ENCODE results near the gene GABBR2.

GABBR2 gene

DNA sequence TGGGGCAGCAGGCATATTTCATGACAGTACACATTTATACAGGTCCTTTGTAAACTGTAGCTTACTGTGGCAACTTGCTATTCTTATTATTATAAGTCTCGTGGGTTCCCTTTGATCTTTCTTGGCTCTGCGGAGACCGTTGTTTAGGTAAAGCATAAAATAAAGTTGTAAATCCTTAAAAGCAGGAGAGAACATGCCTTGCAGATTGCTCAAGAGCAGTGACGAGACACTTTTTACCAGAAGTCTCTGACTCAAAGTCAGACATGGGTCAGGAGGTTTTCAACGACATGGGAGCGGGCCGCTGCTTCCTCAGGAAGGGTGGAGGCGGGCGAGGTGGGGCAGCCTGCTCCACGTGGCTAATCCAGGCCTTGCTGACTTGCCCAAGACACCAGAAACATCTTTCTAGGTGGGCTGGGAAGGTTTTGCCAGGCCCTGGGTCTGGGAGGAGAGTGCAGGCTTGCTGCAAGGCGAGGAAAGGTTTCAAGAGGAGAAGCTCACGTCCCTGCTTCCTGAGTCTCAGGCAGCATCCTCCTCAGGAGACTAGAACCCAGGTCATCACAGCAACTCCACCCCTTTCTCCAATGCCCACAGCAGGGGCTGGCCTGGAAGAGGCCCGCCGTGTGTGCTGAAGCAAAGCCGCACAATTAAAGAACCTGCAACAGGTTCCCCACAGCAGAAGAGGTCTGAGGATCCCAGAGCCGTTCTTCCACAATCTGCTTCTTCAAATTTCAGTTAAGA, 459.8 kb downstream of the GABBR2 start:
- TF ChIP-seq, protein P1, sequence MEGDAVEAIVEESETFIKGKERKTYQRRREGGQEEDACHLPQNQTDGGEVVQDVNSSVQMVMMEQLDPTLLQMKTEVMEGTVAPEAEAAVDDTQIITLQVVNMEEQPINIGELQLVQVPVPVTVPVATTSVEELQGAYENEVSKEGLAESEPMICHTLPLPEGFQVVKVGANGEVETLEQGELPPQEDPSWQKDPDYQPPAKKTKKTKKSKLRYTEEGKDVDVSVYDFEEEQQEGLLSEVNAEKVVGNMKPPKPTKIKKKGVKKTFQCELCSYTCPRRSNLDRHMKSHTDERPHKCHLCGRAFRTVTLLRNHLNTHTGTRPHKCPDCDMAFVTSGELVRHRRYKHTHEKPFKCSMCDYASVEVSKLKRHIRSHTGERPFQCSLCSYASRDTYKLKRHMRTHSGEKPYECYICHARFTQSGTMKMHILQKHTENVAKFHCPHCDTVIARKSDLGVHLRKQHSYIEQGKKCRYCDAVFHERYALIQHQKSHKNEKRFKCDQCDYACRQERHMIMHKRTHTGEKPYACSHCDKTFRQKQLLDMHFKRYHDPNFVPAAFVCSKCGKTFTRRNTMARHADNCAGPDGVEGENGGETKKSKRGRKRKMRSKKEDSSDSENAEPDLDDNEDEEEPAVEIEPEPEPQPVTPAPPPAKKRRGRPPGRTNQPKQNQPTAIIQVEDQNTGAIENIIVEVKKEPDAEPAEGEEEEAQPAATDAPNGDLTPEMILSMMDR (IDR thresholded peaks at IDR 0.05; ENCODE audit: low read depth, low read length), result no peak
- no peak overlapping the region for H3K4me3 ChIP-seq (ENCODE audit: low read depth, low read length)

DNA sequence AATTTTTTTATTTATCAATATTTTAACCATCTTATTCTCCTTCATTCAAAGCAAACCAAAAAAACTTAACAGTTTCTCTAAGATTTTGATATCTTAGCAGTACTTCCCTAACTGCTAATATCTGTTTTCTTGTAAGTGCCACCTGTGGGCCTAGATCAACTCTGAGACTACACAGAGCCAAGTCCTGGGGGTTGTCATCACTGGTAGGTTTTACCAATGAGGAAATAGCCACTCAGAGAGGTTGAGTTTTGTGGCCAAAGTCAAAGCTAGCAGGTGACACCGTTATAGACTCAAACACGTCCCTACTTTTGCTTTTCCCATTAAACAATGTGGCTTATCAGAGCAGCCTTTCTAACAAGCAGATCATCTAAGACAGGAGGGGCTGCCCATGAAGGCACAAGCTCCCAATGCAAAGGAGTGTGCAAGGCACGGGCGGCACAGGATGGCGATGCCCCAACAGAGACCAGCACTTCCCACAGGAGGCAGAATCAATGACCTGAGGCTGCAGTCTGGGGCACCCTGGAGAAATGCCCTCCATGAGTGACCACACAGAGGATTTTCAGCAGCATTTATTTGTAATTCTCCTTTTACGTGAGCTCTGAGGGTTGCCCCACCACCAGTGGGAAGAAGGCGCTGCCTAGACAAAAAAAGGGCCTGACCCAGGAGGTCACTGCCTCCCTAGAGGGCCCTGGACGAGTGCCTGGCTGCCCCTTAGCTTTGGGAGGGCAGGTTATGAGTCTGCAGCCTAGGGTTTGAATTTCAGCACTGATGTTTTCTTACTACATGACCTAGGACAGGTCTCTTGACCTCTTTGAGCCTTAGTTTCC, 460.7 kb downstream of the GABBR2 start:
- TF ChIP-seq, protein P1 (IDR thresholded peaks at IDR 0.05; ENCODE audit: low read depth, low read length), result no peak
- no peak overlapping the region for H3K4me3 ChIP-seq (ENCODE audit: low read depth, low read length)

DNA sequence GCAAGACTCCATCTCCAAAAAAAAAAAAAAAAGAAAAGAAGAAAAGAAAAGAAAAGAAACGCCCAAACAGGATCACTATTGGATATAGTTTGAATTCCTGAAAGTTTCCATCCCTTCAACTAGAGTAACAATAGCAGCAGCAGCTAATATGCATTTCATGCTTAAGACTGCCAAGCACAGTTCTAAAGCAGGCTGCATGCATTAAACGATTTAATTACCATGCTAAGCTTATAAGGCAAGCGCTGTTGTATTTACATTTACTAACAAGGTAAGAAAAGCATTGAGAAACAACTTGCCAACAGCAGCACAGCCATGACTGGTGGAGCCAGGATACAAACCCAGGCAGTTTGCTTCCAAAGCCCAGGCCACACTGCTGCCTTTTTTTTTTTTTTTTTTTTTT, 466.3 kb downstream of the GABBR2 start:
- TF ChIP-seq, protein P1 (IDR thresholded peaks at IDR 0.05; ENCODE audit: low read depth, low read length), result no peak

DNA sequence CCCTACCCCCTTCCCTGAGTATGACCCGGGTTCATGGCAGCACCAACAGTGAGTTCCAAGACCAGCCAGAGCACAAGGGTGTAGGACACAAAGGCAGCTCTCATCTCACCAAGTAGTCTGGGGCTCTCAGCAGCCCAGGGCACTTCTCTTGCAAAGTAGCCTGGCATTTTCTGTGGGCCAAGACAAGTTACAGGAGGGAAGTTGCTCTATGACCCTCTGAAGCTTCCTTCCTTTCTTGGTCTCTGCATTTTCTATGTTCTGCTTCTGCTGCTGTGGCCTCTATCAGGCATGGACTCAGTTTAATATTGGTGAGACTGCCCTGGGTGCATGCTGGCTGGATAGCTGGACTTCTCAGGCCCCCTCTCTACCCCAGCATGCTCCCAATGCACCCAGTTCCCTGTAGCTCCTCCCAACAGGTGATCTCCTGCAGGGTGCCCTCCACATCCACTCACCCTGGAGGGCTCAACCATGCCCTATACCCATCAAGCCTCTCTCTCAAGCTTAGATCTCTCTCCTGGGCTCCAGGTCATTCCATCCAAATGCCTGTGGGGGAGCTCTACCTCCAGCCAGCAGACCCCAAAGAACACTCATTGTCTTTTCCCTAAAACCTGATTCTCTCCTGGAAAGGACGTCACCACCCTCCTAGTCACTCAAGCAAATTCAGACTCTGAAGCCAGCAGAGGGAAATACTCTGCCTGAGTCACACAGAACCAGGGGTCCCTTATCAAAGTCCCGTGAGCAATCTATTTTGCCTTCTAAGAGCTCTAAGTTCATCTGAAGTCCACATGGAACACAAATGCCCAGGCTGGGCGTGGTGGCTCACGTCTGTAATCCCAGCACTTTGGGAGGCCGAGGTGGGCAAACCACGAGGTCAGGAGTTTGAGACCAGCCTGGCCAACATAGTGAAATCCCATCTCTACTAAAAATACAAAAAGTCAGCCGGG, 467.1 kb downstream of the GABBR2 start:
- no peak overlapping the region for H3K4me3 ChIP-seq (ENCODE audit: low read depth, low read length)
- TF ChIP-seq, protein P1 (IDR thresholded peaks at IDR 0.05; ENCODE audit: low read depth, low read length), result no peak

More for the DNA sequence above, 466.3 kb downstream of the GABBR2 start:
- no peak overlapping the region for H3K4me3 ChIP-seq (ENCODE audit: low read depth, low read length)

DNA sequence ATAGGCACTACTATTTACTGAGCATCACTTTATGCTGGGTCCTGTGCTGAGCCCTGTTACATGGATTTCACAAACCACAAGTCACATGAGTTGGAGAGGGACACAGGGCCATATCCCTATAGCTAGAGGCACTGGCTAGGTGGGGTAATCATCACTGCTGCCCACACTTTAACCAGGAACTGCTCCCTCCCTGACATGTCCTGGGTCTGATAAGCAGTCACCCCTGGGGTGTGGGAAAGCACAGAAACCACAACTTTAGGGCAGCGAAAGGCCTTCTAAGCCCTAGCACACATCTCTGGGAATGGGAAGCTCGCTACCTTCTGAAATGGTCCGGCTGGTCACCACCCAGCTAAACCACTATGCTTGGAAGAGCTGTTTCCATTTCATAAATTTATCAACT, 468.3 kb downstream of the GABBR2 start:
- TF ChIP-seq, protein P1 (IDR thresholded peaks at IDR 0.05; ENCODE audit: low read depth, low read length), result no peak
- H3K4me3 ChIP-seq (ENCODE audit: low read depth, low read length), result no peak overlapping the region
